Neural cell (in vitro differentiated cells): Measurements from ENCODE around the gene UBAC2. TPM values are rescaled to one million over a fixed set of nuclear protein-coding genes. Genes with fewer than 3 reads are reported as not detected.

Source experiments
- H2AFZ ChIP-seq: fragments of 200-600, 300-800 bp; sonication (generic), shearing (Covaris generic); 2 replicates; pipeline ENCODE4 v1.6.0; 2014; ENCODE audit warnings: low read depth, mild to moderate bottlenecking, antibody characterized with exemption, low read length, moderate library complexity
- H3F3A ChIP-seq: fragments of 200-600 bp; shearing (Covaris generic); 2 replicates; pipeline ENCODE4 v1.6.1; 2016; ENCODE audit warnings: mild to moderate bottlenecking, moderate library complexity, mixed read lengths, antibody characterized with exemption, low read length; ENCODE audit not compliant: insufficient read depth, poor library complexity, severe bottlenecking
- H3K27ac ChIP-seq: fragments of 200-600, 300-800 bp; sonication (generic), shearing (Covaris generic); 2 replicates; pipeline ENCODE4 v1.5.1; 2014; ENCODE audit warnings: mild to moderate bottlenecking, low read length, moderate library complexity
- H3K27me3 ChIP-seq: fragments of 300-800, 200-600 bp; sonication (generic), shearing (Covaris generic); 2 replicates; pipeline ENCODE4 v1.6.0; 2014; ENCODE audit warnings: mild to moderate bottlenecking, low read depth, low read length, moderate library complexity; ENCODE audit not compliant: insufficient read depth
- H3K36me3 ChIP-seq: fragments of 300-800, 200-600 bp; sonication (generic), shearing (Covaris generic); 2 replicates; pipeline ENCODE4 v1.5.1; 2014; ENCODE audit warnings: mild to moderate bottlenecking, antibody characterized with exemption, low read length, moderate library complexity; ENCODE audit not compliant: insufficient read depth
- H3K4me2 ChIP-seq: fragments of 300-800, 200-600 bp; sonication (generic), shearing (Covaris generic); 2 replicates; pipeline ENCODE4 v1.6.0; 2014; ENCODE audit warnings: mild to moderate bottlenecking, low read length
- H3K4me3 ChIP-seq: fragments of 300-800, 200-600 bp; sonication (generic), shearing (Covaris generic); 2 replicates; pipeline ENCODE4 v1.5.1; 2014; ENCODE audit warnings: mild to moderate bottlenecking, low read length, moderate library complexity
- H3K79me2 ChIP-seq: fragments of 200-600 bp; shearing (Covaris generic); replicated peaks from 2 replicates; pipeline ENCODE4 v1.6.0; 2014; ENCODE audit warnings: mild to moderate bottlenecking, low read length, moderate library complexity; ENCODE audit not compliant: insufficient read depth
- H3K9ac ChIP-seq: fragments of 300-800, 200-600 bp; sonication (generic), shearing (Covaris generic); 2 replicates; pipeline ENCODE4 v1.6.1; 2016; ENCODE audit warnings: mild to moderate bottlenecking, low read length, mixed read lengths
- H3K9me2 ChIP-seq: fragments of 200-600 bp; shearing (Covaris generic); 2 replicates; pipeline ENCODE4 v1.6.1; 2016; ENCODE audit warnings: mild to moderate bottlenecking, low read length, mixed read lengths; ENCODE audit not compliant: insufficient read depth
- H3K9me3 ChIP-seq: fragments of 200-600, 300-800 bp; sonication (generic), shearing (Covaris generic); 2 replicates; pipeline ENCODE4 v1.6.1; 2016; ENCODE audit warnings: mild to moderate bottlenecking, mixed run types, low read length, moderate library complexity, mixed read lengths
- H4K20me1 ChIP-seq: fragments of 200-600 bp; shearing (Covaris generic); 2 replicates; pipeline ENCODE4 v1.6.1; 2016; ENCODE audit warnings: mild to moderate bottlenecking, mixed run types; ENCODE audit not compliant: insufficient read depth
- EP300 ChIP-seq: fragments of 450-650 bp; conservative IDR thresholded peaks from 2 replicates; pipeline ENCODE4 v1.6.1; 2014; ENCODE audit warnings: antibody characterized with exemption, mild to moderate bottlenecking, moderate library complexity; ENCODE audit not compliant: poor library complexity, severe bottlenecking
- EZH2 ChIP-seq: fragments of 200-600, 300-800 bp; shearing (Covaris generic), sonication (generic); IDR thresholded peaks from 2 replicates; pipeline ENCODE4 v1.6.1; 2014; ENCODE audit warnings: antibody characterized with exemption, low read length, borderline replicate concordance, mild to moderate bottlenecking; ENCODE audit not compliant: insufficient read depth, poor library complexity, severe bottlenecking
- MXI1 ChIP-seq: fragments of 450-650 bp; conservative IDR thresholded peaks from 2 replicates; pipeline ENCODE4 v1.6.1; 2014; ENCODE audit warnings: antibody characterized with exemption, mild to moderate bottlenecking; ENCODE audit not compliant: poor library complexity, severe bottlenecking
- POLR2AphosphoS5 ChIP-seq: IDR thresholded peaks from 2 replicates; pipeline ENCODE4 v1.6.1; 2012
- RAD21 ChIP-seq: fragments of 450-650 bp; conservative IDR thresholded peaks from 2 replicates; pipeline ENCODE4 v1.6.1; 2014; ENCODE audit warnings: antibody characterized with exemption, mild to moderate bottlenecking, moderate library complexity
- SMC3 ChIP-seq: fragments of 450-650 bp; conservative IDR thresholded peaks from 2 replicates; pipeline ENCODE4 v1.6.1; 2014; ENCODE audit warnings: antibody characterized with exemption, mild to moderate bottlenecking, moderate library complexity; ENCODE audit not compliant: poor library complexity
- TAF1 ChIP-seq: IDR thresholded peaks from 2 replicates; pipeline ENCODE4 v1.6.1; 2012; ENCODE audit warnings: low read depth
- polyA plus RNA-seq: library from polyadenylated mRNA; depleted of rRNA; stranded (reverse); fragments of >200 nt; gene quantifications from 2 replicates; pipeline ENCODE4 v1.2.3, GENCODE V29; 2014
- TF ChIP-seq, protein P1 (sequence below): IDR thresholded peaks from 2 replicates; pipeline ENCODE4 v1.6.1; 2012; ENCODE audit warnings: borderline replicate concordance
- TF ChIP-seq, protein P2 (sequence below): fragments of 450-650 bp; IDR thresholded peaks from 2 replicates; pipeline ENCODE4 v1.5.1; 2014; ENCODE audit warnings: antibody characterized with exemption, mild to moderate bottlenecking, moderate library complexity; ENCODE audit not compliant: poor library complexity, severe bottlenecking

The UBAC2 gene
- polyA plus RNA-seq, 1 donor from 2014 or later = 56.9 TPM

DNA sequence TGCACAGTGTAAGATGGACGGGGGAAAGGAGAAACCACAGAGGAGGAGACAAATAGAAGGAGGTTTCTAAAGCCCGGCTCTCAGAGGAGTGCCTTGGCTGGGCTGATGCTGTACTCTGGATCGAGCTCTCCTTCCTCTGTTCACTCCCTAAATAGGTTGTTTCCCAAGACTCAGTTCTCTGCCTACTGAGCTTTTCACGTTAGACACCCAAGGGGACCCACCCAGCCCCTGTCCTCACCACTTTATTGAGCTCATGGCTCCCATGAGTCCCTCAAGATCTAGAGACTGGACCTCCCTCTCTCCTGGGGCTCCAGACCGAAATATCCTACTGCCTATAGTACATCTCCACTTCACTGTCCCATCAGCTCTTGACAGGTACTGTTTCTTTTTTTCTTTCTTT is 144.7 kb downstream of the UBAC2 start:
- Histone ChIP-seq H2AFZ (no peak overlapping the region), H4K20me1 (no peaks in the 10 kb centered on the region), H3K9me3 (no peaks in the 10 kb centered on the region), H3K36me3 (no peaks in the 10 kb centered on the region), H3K9ac (no peak overlapping the region), H3K27me3 (no peaks in the 10 kb centered on the region), H3K4me3 (no peak overlapping the region), H3K79me2 (no peaks in the 10 kb centered on the region), H3F3A (no peaks in the 10 kb centered on the region), H3K4me2 (no peak overlapping the region), H3K9me2 (no peaks in the 10 kb centered on the region), H3K27ac (no peak overlapping the region)
- TF ChIP-seq POLR2AphosphoS5 = no peak
- no peak for TF ChIP-seq RAD21
- no peak for TF ChIP-seq SMC3
- TF ChIP-seq, protein P1, sequence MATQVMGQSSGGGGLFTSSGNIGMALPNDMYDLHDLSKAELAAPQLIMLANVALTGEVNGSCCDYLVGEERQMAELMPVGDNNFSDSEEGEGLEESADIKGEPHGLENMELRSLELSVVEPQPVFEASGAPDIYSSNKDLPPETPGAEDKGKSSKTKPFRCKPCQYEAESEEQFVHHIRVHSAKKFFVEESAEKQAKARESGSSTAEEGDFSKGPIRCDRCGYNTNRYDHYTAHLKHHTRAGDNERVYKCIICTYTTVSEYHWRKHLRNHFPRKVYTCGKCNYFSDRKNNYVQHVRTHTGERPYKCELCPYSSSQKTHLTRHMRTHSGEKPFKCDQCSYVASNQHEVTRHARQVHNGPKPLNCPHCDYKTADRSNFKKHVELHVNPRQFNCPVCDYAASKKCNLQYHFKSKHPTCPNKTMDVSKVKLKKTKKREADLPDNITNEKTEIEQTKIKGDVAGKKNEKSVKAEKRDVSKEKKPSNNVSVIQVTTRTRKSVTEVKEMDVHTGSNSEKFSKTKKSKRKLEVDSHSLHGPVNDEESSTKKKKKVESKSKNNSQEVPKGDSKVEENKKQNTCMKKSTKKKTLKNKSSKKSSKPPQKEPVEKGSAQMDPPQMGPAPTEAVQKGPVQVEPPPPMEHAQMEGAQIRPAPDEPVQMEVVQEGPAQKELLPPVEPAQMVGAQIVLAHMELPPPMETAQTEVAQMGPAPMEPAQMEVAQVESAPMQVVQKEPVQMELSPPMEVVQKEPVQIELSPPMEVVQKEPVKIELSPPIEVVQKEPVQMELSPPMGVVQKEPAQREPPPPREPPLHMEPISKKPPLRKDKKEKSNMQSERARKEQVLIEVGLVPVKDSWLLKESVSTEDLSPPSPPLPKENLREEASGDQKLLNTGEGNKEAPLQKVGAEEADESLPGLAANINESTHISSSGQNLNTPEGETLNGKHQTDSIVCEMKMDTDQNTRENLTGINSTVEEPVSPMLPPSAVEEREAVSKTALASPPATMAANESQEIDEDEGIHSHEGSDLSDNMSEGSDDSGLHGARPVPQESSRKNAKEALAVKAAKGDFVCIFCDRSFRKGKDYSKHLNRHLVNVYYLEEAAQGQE = no peak
- TF ChIP-seq, protein P2, sequence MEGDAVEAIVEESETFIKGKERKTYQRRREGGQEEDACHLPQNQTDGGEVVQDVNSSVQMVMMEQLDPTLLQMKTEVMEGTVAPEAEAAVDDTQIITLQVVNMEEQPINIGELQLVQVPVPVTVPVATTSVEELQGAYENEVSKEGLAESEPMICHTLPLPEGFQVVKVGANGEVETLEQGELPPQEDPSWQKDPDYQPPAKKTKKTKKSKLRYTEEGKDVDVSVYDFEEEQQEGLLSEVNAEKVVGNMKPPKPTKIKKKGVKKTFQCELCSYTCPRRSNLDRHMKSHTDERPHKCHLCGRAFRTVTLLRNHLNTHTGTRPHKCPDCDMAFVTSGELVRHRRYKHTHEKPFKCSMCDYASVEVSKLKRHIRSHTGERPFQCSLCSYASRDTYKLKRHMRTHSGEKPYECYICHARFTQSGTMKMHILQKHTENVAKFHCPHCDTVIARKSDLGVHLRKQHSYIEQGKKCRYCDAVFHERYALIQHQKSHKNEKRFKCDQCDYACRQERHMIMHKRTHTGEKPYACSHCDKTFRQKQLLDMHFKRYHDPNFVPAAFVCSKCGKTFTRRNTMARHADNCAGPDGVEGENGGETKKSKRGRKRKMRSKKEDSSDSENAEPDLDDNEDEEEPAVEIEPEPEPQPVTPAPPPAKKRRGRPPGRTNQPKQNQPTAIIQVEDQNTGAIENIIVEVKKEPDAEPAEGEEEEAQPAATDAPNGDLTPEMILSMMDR = no peak
- no peak for TF ChIP-seq MXI1
- TF ChIP-seq TAF1 = no peak
- TF ChIP-seq EZH2 = no peak
- no peak for TF ChIP-seq EP300

DNA sequence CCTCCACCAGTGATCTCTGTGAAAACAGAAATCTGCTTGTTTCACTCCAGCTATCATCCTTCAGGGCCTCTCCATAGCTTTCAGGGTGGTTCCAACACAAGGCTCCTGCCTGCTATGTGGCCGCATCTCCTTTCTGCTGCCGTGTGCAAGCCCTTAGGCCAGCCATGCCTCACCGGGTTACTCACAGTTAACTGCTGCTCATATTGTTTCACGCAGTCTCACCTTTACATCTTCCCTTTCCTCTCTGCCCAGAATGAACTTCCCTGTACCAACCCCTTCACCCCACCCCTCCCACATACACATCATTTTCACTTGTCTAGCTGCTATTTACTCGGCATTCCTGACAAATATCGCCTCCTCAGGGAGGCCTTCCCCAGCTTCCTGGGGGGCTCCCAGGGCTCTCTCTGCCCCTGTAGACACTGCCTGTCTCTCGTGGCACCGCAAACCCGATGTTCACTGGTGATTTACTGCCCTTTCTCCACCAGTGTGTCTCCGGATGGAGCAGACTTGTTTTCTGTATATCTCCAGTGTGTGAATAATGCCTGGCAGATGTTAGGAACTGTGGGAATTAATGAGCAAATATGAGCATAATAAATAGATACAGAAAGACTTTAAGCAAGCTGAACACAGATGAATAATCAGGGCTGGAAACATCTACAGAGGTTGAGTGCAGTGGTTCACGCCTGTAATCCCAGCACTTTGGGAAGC is 145.8 kb downstream of the UBAC2 start:
- H3K36me3 ChIP-seq = no peaks in the 10 kb centered on the region
- no peak overlapping the region for H3K27ac ChIP-seq
- no peak overlapping the region for H3K4me2 ChIP-seq

More for the DNA sequence above, 145.8 kb downstream of the UBAC2 start:
- H3F3A ChIP-seq = no peaks in the 10 kb centered on the region
- no peak for TF ChIP-seq EZH2
- TF ChIP-seq, protein P2 = no peak
- TF ChIP-seq TAF1 = no peak
- TF ChIP-seq SMC3 = no peak
- no peak for TF ChIP-seq POLR2AphosphoS5
- TF ChIP-seq, protein P1 = no peak
- no peak for TF ChIP-seq EP300
- no peaks in the 10 kb centered on the region for H3K79me2 ChIP-seq
- H3K9me3 ChIP-seq = no peaks in the 10 kb centered on the region
- H3K9ac ChIP-seq = no peak overlapping the region
- H4K20me1 ChIP-seq = no peaks in the 10 kb centered on the region
- H3K27me3 ChIP-seq = no peaks in the 10 kb centered on the region
- H2AFZ ChIP-seq = no peak overlapping the region
- no peaks in the 10 kb centered on the region for H3K9me2 ChIP-seq
- H3K4me3 ChIP-seq = no peak overlapping the region
